ENCODE data around the gene WWOX. TPM values are rescaled to one million over a fixed set of nuclear protein-coding genes. Genes with fewer than 3 reads are reported as not detected.

Gene WWOX
- total and polyA plus RNA-seq, 7 donors, result 7.1 to 46.8 (median 16.1) TPM

GRCh38 chr16:79188115-79188738 lies 1088.8 kb downstream of the WWOX start:
- intact Hi-C loops (cut with DNase I), result no loop called here

GRCh38 chr16:79188739-79189122 lies 1089.3 kb downstream of the WWOX start:
- no peaks in the 10 kb centered on the region for H3K9me3 ChIP-seq
- intact Hi-C loops (cut with DNase I), result no loop called here
- H3K4me3 ChIP-seq, result no peak overlapping the region
- TF ChIP-seq POLR2A (IDR thresholded peaks at IDR 0.05) (no peak), EP300 (IDR thresholded peaks at IDR 0.05) (no peak), CTCF (IDR thresholded peaks at IDR 0.05) (no peak), POLR2AphosphoS5 (IDR thresholded peaks at IDR 0.05) (no peak)
- no peaks in the 10 kb centered on the region for H3K4me1 ChIP-seq
- H3K27me3 ChIP-seq, result no peaks in the 10 kb centered on the region
- no peak overlapping the region for H3K27ac ChIP-seq
- no peaks in the 10 kb centered on the region for H3K36me3 ChIP-seq
- 87 to 89% methylated on average over 5 of the region's 5 CpGs for WGBS, 2 donors
- no peak for DNase-seq

More at GRCh38 chr16:79188115-79188738, 1088.8 kb downstream of the WWOX start:
- no peaks in the 10 kb centered on the region for H3K4me1 ChIP-seq
- no peak overlapping the region for H3K4me3 ChIP-seq
- H3K9me3 ChIP-seq, result no peaks in the 10 kb centered on the region
- H3K36me3 ChIP-seq, result no peaks in the 10 kb centered on the region
- TF ChIP-seq POLR2AphosphoS5 (IDR thresholded peaks at IDR 0.05) (no peak), CTCF (IDR thresholded peaks at IDR 0.05) (no peak), EP300 (IDR thresholded peaks at IDR 0.05) (no peak), POLR2A (IDR thresholded peaks at IDR 0.05) (no peak)
- no peak for DNase-seq
- 66 to 81% methylated on average over 13 of the region's 13 CpGs for WGBS, 2 donors
- H3K27me3 ChIP-seq, result no peaks in the 10 kb centered on the region
- H3K27ac ChIP-seq, result no peak overlapping the region

GRCh38 chr16:79190542-79190941 lies 1091.1 kb downstream of the WWOX start:
- H3K4me3 ChIP-seq, result no peak overlapping the region
- H3K4me1 ChIP-seq, result no peaks in the 10 kb centered on the region
- no peaks in the 10 kb centered on the region for H3K27me3 ChIP-seq
- no peak for TF ChIP-seq POLR2AphosphoS5 (IDR thresholded peaks at IDR 0.05)
- TF ChIP-seq EP300 (IDR thresholded peaks at IDR 0.05), result no peak
- no peak for TF ChIP-seq CTCF (IDR thresholded peaks at IDR 0.05)
- no peak for TF ChIP-seq POLR2A (IDR thresholded peaks at IDR 0.05)
- no peaks in the 10 kb centered on the region for H3K36me3 ChIP-seq
- intact Hi-C loops (cut with DNase I), result no loop called here
- 89 to 95% methylated on average over 1 of the region's 1 CpG for WGBS, 2 donors
- no peaks in the 10 kb centered on the region for H3K9me3 ChIP-seq
- H3K27ac ChIP-seq, result no peak overlapping the region
- no peak for DNase-seq

GRCh38 chr16:79191933-79192332 lies 1092.5 kb downstream of the WWOX start:
- Histone ChIP-seq H3K9me3 (no peaks in the 10 kb centered on the region), H3K27ac (no peak overlapping the region), H3K4me3 (no peak overlapping the region), H3K27me3 (no peaks in the 10 kb centered on the region), H3K36me3 (no peaks in the 10 kb centered on the region), H3K4me1 (no peaks in the 10 kb centered on the region)
- no peak for DNase-seq
- WGBS, 2 donors, result 83 to 88% methylated on average over 8 of the region's 8 CpGs
- TF ChIP-seq POLR2A (IDR thresholded peaks at IDR 0.05), result no peak
- no peak for TF ChIP-seq POLR2AphosphoS5 (IDR thresholded peaks at IDR 0.05)
- no peak for TF ChIP-seq EP300 (IDR thresholded peaks at IDR 0.05)
- TF ChIP-seq CTCF (IDR thresholded peaks at IDR 0.05), result no peak
- intact Hi-C loops (cut with DNase I), result no loop called here

GRCh38 chr16:79192904-79193303 lies 1093.5 kb downstream of the WWOX start:
- no peak for DNase-seq
- TF ChIP-seq EP300 (IDR thresholded peaks at IDR 0.05) (no peak), POLR2A (IDR thresholded peaks at IDR 0.05) (no peak), POLR2AphosphoS5 (IDR thresholded peaks at IDR 0.05) (no peak), CTCF (IDR thresholded peaks at IDR 0.05) (no peak)
- 30 to 59% methylated on average over 2 of the region's 2 CpGs for WGBS, 2 donors
- no peaks in the 10 kb centered on the region for H3K4me1 ChIP-seq
- intact Hi-C loops (cut with DNase I), result no loop called here
- no peak overlapping the region for H3K4me3 ChIP-seq
- H3K27ac ChIP-seq, result no peak overlapping the region
- H3K9me3 ChIP-seq, result no peaks in the 10 kb centered on the region
- no peaks in the 10 kb centered on the region for H3K36me3 ChIP-seq
- H3K27me3 ChIP-seq, result no peaks in the 10 kb centered on the region
